Measurements from ENCODE around the gene PDE4B. TPM values are rescaled to one million over a fixed set of nuclear protein-coding genes. Genes with fewer than 3 reads are reported as not detected.

Gene PDE4B
- total RNA-seq, 1 donor from 2014 or later: 0.29 TPM

DNA sequence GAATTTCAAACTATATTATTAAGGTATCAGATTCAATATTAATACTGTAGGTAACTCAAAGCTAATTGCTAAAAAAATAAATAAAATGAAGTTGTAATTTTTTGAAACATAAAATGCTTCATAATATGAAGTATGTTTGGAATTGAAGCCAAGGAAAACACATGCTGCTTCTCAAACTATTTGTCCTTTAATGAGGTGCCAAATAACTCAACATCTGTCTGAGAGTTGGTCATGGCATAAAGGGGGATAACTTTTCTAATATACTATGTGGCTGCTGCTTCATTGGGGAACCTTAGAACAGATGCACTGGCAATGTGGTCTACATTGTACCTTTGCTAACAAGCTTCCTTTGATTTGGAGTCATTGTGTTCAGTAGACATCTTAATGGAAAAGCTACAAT is 96.7 kb downstream of the PDE4B start:
- no peaks in the 10 kb centered on the region for H3K36me3 Mint-ChIP-seq (ENCODE audit: insufficient read depth)
- TF ChIP-seq, protein P1, sequence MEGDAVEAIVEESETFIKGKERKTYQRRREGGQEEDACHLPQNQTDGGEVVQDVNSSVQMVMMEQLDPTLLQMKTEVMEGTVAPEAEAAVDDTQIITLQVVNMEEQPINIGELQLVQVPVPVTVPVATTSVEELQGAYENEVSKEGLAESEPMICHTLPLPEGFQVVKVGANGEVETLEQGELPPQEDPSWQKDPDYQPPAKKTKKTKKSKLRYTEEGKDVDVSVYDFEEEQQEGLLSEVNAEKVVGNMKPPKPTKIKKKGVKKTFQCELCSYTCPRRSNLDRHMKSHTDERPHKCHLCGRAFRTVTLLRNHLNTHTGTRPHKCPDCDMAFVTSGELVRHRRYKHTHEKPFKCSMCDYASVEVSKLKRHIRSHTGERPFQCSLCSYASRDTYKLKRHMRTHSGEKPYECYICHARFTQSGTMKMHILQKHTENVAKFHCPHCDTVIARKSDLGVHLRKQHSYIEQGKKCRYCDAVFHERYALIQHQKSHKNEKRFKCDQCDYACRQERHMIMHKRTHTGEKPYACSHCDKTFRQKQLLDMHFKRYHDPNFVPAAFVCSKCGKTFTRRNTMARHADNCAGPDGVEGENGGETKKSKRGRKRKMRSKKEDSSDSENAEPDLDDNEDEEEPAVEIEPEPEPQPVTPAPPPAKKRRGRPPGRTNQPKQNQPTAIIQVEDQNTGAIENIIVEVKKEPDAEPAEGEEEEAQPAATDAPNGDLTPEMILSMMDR (IDR thresholded peaks at IDR 0.05; ENCODE audit: unreplicated experiment): no peak
- no peak overlapping the region for H3K4me3 Mint-ChIP-seq (ENCODE audit: low read depth)
- H3K27me3 Mint-ChIP-seq: no peaks in the 10 kb centered on the region
- H3K27ac Mint-ChIP-seq: no peak overlapping the region
- DNase-seq (ENCODE audit: low spot score, unreplicated experiment): no peak
- no peaks in the 10 kb centered on the region for H3K4me1 Mint-ChIP-seq (ENCODE audit: low read depth)
- peaks cover 8% of the 10 kb centered on the region for H3K9me3 Mint-ChIP-seq (ENCODE audit: low read depth)

DNA sequence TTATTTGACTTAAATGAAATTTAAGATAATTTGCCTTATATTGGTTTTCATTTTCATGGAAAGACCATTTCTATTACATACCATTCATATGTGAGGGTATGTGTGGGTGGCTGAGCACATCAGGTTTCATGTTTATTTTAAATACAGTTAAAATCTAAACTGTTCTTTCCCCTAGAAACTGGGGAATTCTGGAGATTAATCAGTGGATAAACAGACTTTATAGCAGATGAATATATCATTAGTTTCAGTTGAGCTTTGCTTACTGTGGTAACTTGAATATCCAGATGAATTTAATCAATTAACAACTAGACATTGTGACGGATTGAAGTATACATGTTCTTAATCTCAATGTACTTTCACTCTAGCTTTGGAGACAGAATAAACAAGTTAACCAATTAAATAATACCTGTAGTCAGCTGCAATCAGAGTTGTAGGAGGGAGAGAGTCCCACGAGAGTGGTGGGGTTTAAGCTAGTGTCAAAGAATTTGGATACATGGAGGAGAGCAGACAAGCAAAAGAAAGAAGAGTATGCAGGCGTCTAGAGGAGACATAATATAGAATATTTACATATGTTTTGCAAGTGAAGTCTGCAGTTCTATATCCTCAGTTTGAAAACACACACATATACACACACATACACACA is 97.6 kb downstream of the PDE4B start:
- TF ChIP-seq, protein P1 (IDR thresholded peaks at IDR 0.05; ENCODE audit: unreplicated experiment): no peak
- Mint-ChIP-seq H3K4me3 (ENCODE audit: low read depth) (no peak overlapping the region), H3K9me3 (ENCODE audit: low read depth) (peaks cover 8% of the 10 kb centered on the region), H3K27me3 (no peaks in the 10 kb centered on the region), H3K4me1 (ENCODE audit: low read depth) (no peaks in the 10 kb centered on the region), H3K27ac (no peak overlapping the region), H3K36me3 (ENCODE audit: insufficient read depth) (no peaks in the 10 kb centered on the region)
- DNase-seq (ENCODE audit: low spot score, unreplicated experiment): no peak

DNA sequence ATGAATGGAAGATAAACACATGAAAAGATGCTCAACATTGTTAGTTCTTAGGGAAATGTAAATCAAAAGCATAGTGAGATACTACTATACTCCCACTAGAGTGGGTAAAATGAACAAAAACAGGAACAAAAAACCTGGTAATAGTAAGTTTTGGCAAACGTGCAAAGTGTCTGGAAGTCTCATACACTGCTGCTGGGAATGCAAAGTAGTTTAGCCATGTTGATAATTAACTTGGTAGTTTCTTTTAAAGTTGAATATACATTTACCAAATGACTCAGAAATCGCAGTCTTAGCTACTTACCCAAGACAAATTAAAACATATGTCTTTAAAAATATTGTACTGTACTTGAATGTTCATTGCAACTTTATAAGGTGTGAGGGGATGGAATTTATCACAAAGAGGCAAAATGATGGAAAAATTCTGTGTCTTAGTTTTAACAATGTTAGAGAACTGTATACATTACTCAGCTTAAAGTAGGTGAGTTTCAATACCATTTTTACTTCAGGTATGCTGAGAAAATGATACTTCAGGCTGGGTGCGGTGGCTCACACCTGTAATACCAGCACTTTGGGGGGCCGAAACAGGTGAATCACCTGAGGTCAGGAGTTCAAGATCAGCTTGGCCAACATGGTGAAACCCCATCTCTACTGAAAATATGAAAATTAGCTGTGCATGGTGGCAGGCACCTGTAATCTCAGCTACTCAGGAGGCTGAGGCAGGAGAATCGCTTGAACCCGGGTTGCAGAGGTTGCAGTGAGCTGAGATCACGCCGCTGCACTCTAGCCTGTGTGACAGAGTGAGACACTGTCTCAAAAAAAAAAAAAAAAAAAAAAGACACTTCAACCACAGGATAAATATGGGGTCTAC is 102.3 kb downstream of the PDE4B start:
- Mint-ChIP-seq H3K4me1 (ENCODE audit: low read depth) (no peaks in the 10 kb centered on the region), H3K27ac (no peak overlapping the region), H3K9me3 (ENCODE audit: low read depth) (peaks cover 5% of the 10 kb centered on the region), H3K36me3 (ENCODE audit: insufficient read depth) (no peaks in the 10 kb centered on the region), H3K27me3 (no peaks in the 10 kb centered on the region), H3K4me3 (ENCODE audit: low read depth) (no peak overlapping the region)
- DNase-seq (ENCODE audit: low spot score, unreplicated experiment): no peak
- TF ChIP-seq, protein P1 (IDR thresholded peaks at IDR 0.05; ENCODE audit: unreplicated experiment): no peak

DNA sequence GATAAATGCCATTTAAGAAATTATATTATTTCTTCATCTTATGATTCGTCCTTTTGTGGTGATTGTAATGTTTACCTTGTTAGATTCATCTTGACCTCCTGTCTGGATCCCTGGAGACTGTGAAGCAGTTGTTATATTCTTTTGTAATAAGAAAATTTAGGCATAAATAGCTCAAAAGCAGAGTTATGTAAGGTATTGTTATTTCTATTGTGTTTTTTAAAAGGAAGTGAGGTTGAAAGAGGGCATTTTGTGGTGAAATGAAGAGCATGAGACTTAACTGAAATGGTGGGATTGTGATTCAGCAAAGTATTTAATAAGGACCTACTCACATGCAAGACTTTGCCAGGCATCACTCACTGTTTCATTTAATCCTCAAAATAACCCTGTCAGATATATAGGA is 104.0 kb downstream of the PDE4B start:
- Mint-ChIP-seq H3K9me3 (ENCODE audit: low read depth) (peaks cover 5% of the 10 kb centered on the region), H3K27me3 (no peaks in the 10 kb centered on the region), H3K4me1 (ENCODE audit: low read depth) (no peaks in the 10 kb centered on the region), H3K36me3 (ENCODE audit: insufficient read depth) (no peaks in the 10 kb centered on the region), H3K4me3 (ENCODE audit: low read depth) (no peak overlapping the region), H3K27ac (no peak overlapping the region)
- TF ChIP-seq, protein P1 (IDR thresholded peaks at IDR 0.05; ENCODE audit: unreplicated experiment): no peak
- DNase-seq (ENCODE audit: low spot score, unreplicated experiment): no peak

DNA sequence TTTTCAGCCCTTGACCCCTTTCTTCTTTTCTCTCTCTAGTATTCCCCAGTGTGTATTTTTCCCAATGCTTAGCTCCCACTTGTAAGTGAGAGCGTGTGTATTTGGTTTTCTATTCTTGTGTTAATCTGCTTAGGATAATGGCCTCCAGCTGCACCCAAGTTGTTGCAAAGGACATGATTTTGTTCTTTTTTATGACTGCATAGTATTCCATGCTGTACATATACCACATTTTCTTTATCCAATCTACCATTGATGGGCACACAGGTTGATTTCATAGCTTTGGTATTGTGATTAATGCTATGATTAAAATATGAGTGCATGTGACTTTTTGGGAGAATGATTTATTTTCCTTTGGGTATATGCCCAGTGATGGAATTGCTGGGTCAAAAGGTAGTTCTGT is 104.8 kb downstream of the PDE4B start:
- H3K4me3 Mint-ChIP-seq (ENCODE audit: low read depth): no peak overlapping the region
- H3K9me3 Mint-ChIP-seq (ENCODE audit: low read depth): peaks cover 5% of the 10 kb centered on the region
- H3K36me3 Mint-ChIP-seq (ENCODE audit: insufficient read depth): no peaks in the 10 kb centered on the region
- H3K4me1 Mint-ChIP-seq (ENCODE audit: low read depth): no peaks in the 10 kb centered on the region
- no peak overlapping the region for H3K27ac Mint-ChIP-seq
- TF ChIP-seq, protein P1 (IDR thresholded peaks at IDR 0.05; ENCODE audit: unreplicated experiment): no peak
- no peaks in the 10 kb centered on the region for H3K27me3 Mint-ChIP-seq
- DNase-seq (ENCODE audit: low spot score, unreplicated experiment): no peak

Measured in progenitor cell of endocrine pancreas (in vitro differentiated cells).